A549 (cell line): Measurements from ENCODE around the gene PDK2. TPM values are rescaled to one million over a fixed set of nuclear protein-coding genes. Genes with fewer than 3 reads are reported as not detected.

Experiments used
- ATAC-seq, 2 experiments: fragments of 200-7000 bp in 1 of 2; fragments of >200 bp in 1 of 2; cut with Nextera tagmentation in 1 of 2; cut with Tn5 transposase in 1 of 2; 3 replicates each; pipeline versions ENCODE4 v1.8.0 to v1.9.1; 2018 to 2020; ENCODE audit warnings: mild to moderate bottlenecking in 1 of 2, moderate library complexity in 1 of 2
- CTCF ChIA-PET: fragments of 300-600 bp; sonication (Branson Sonifier 250); formaldehyde crosslinking; extraction: SDS; loops from one replicate; lab custom pipeline; 2021; ENCODE audit warnings: antibody characterized with exemption, inconsistent platforms; lab: Yijun Ruan, JAX
- POLR2A ChIA-PET: fragments of 350-600 bp; formaldehyde crosslinking; extraction: SDS; loops from one replicate; lab custom pipeline; 2021; ENCODE audit warnings: antibody characterized with exemption, inconsistent platforms; lab: Yijun Ruan, JAX
- DNase-seq, 2 experiments: peaks; one replicate each; pipeline versions ENCODE4 v3.0.0 to v3.0.0-alpha.2; 2011 to 2016; ENCODE audit warnings: low read depth in 1 of 2, low spot score in 1 of 2
- FAIRE-seq: peaks from 2 replicates; lab custom pipeline; 2011; peaks lifted over from hg19 to GRCh38; lab: Jason Lieb, UNC
- H3K27ac ChIP-seq, 2 experiments: fragments of >200 bp; sonication (Bioruptor Twin); formaldehyde crosslinking; 3 replicates each; pipeline ENCODE4 v1.5.1; 2016 to 2017
- H3K4me1 ChIP-seq: fragments of >200 bp; sonication (Bioruptor Twin); formaldehyde crosslinking; 3 replicates; pipeline ENCODE4 v1.6.1; 2016
- H3K4me2 ChIP-seq: fragments of >200 bp; sonication (Bioruptor Twin); formaldehyde crosslinking; 3 replicates; pipeline ENCODE4 v1.6.1; 2016
- H3K4me3 ChIP-seq: fragments of >200 bp; sonication (Bioruptor Twin); formaldehyde crosslinking; 3 replicates; pipeline ENCODE4 v1.5.1; 2016
- H3K9me3 ChIP-seq: fragments of >200 bp; sonication (Bioruptor Twin); formaldehyde crosslinking; 3 replicates; pipeline ENCODE4 v1.6.1; 2016
- BHLHE40 ChIP-seq: IDR thresholded peaks from 2 replicates; pipeline ENCODE4 v1.6.1; 2012; ENCODE audit warnings: low read depth, low read length, inconsistent platforms
- CBX2 ChIP-seq: fragments of 200-600 bp; sonication (generic); IDR thresholded peaks from 2 replicates; pipeline ENCODE4 v1.6.1; 2016; ENCODE audit warnings: low read depth, mild to moderate bottlenecking, borderline replicate concordance
- CTCF ChIP-seq: fragments of >200 bp; sonication (Bioruptor Twin); formaldehyde crosslinking; IDR thresholded peaks from 3 replicates; pipeline ENCODE4 v1.5.1; 2016
- ELK1 ChIP-seq: fragments of 150-350 bp; IDR thresholded peaks from 2 replicates; pipeline ENCODE4 v1.6.1; 2014; ENCODE audit warnings: low read depth, mild to moderate bottlenecking, low read length
- FOSB ChIP-seq: fragments of 250-450 bp; sonication (Bioruptor Pico); IDR thresholded peaks from 2 replicates; pipeline ENCODE4 v1.5.0; 2020; ENCODE audit warnings: mild to moderate bottlenecking, moderate library complexity
- HDAC2 ChIP-seq: fragments of 200-600 bp; sonication (generic); IDR thresholded peaks from 2 replicates; pipeline ENCODE4 v1.6.1; 2016
- HEYL ChIP-seq: fragments of 250-450 bp; sonication (Bioruptor Pico); IDR thresholded peaks from 2 replicates; pipeline ENCODE4 v1.8.0; 2021; ENCODE audit warnings: mild to moderate bottlenecking, moderate library complexity
- HOXA7 ChIP-seq: fragments of 250-450 bp; sonication (Bioruptor Pico); IDR thresholded peaks from 2 replicates; pipeline ENCODE4 v1.5.0; 2020; ENCODE audit warnings: mild to moderate bottlenecking, moderate library complexity
- HOXB13 ChIP-seq: fragments of 250-450 bp; sonication (Bioruptor Pico); IDR thresholded peaks from 2 replicates; pipeline ENCODE4 v1.5.0; 2020; ENCODE audit warnings: low read depth, mild to moderate bottlenecking, moderate library complexity
- HOXB5 ChIP-seq: fragments of 250-450 bp; sonication (Bioruptor Pico); IDR thresholded peaks from 2 replicates; pipeline ENCODE4 v1.5.0; 2020; ENCODE audit warnings: mild to moderate bottlenecking, moderate library complexity
- JUN ChIP-seq, 2 experiments: fragments of >200 bp; sonication (Bioruptor Twin); formaldehyde crosslinking; IDR thresholded peaks; 2 replicates in 1 of 2; 3 replicates in 1 of 2; pipeline ENCODE4 v1.6.1; 2016 to 2017
- JUNB ChIP-seq: fragments of >200 bp; sonication (Bioruptor Twin); formaldehyde crosslinking; IDR thresholded peaks from 2 replicates; pipeline ENCODE4 v1.6.1; 2016
- KDM5A ChIP-seq: fragments of 200-600 bp; sonication (generic); IDR thresholded peaks from 2 replicates; pipeline ENCODE4 v1.6.1; 2016; ENCODE audit warnings: antibody characterized with exemption, mild to moderate bottlenecking
- NFE2L2 ChIP-seq: fragments of 150-350 bp; conservative IDR thresholded peaks from 2 replicates; pipeline ENCODE4 v1.6.1; 2014; ENCODE audit warnings: low read length
- POLR2A ChIP-seq: IDR thresholded peaks from 2 replicates; pipeline ENCODE4 v1.6.1; 2012; ENCODE audit warnings: mild to moderate bottlenecking, low read length
- RAD21 ChIP-seq, 2 experiments: fragments of >200 bp in 1 of 2; sonication (Bioruptor Twin) in 1 of 2; formaldehyde crosslinking in 1 of 2; IDR thresholded peaks in 1 of 2; conservative IDR thresholded peaks in 1 of 2; 2 replicates in 1 of 2; 3 replicates in 1 of 2; pipeline ENCODE4 v1.6.1; 2012 to 2018; ENCODE audit warnings: inconsistent platforms in 1 of 2
- RFX5 ChIP-seq: fragments of 450-650 bp; IDR thresholded peaks from 2 replicates; pipeline ENCODE4 v1.7.1; 2014; ENCODE audit warnings: antibody characterized with exemption, mild to moderate bottlenecking, moderate library complexity
- RNF2 ChIP-seq: fragments of 200-600 bp; sonication (generic); IDR thresholded peaks from 2 replicates; pipeline ENCODE4 v1.6.1; 2016; ENCODE audit warnings: low read depth, mild to moderate bottlenecking, antibody characterized with exemption, moderate library complexity, borderline replicate concordance
- TFCP2L1 ChIP-seq: fragments of 250-450 bp; sonication (Bioruptor Pico); IDR thresholded peaks from 2 replicates; pipeline ENCODE4 v1.5.0; 2021; ENCODE audit warnings: mild to moderate bottlenecking
- ZSCAN20 ChIP-seq: fragments of 250-450 bp; sonication (Bioruptor Pico); IDR thresholded peaks from 2 replicates; pipeline ENCODE4 v1.8.0; 2022; ENCODE audit warnings: mild to moderate bottlenecking, moderate library complexity
- WGBS: methylation state at CpG from one replicate; pipeline ENCODE4 v1.1.6; 2017; ENCODE audit errors: missing lambda C conversion rate; 5-methylcytosine and 5-hydroxymethylcytosine counted together
- polyA plus RNA-seq, 4 experiments: library from polyadenylated mRNA; depleted of rRNA in 3 of 4; stranded (reverse); fragments of >200 nt; fragmentation: RNase III in 1 of 4; extraction: RNeasy Plus Mini Kit Qiagen cat#74134 plus additional on column Dnase treatment in 1 of 4; gene quantifications; 2 replicates in 3 of 4; 3 replicates in 1 of 4; pipeline ENCODE4 v1.2.3, GENCODE V29; 2011 to 2017

PDK2 gene
- polyA plus RNA-seq, 2 of the 4 experiments (the other 2 are of a cell fraction), result 14.1 to 28.5 TPM

GRCh38 chr17:50065056-50065455 lies 30.1 kb upstream of the PDK2 start:
- TF ChIP-seq RAD21 (conservative IDR thresholded peaks at IDR 0.05 in 1 of 2, IDR thresholded peaks at IDR 0.05 in 1 of 2) (0 out of 5 replicates have a peak, but pooled peaks of 1 of the 2 experiments have one; percentile 4), FOSB (CRISPR knock-in tag) (peak; percentile 13; the same call in 1 of the 2 replicates), HEYL (no peak)
- TF ChIP-seq, all 56 proteins: peak for 2
- Histone ChIP-seq H3K27ac (peak overlapping the region; percentile 92 to 97), H3K4me2 (peak overlapping the region; percentile 91), H3K9me3 (no peaks in the 10 kb centered on the region), H3K4me1 (peaks cover 73% of the 10 kb centered on the region), H3K4me3 (0 out of 3 replicates have a peak overlapping the region, but pooled peaks have one; percentile 1)
- ChIA-PET POLR2A (interaction anchor here (1.2 to 5.8 kb wide), 4 partner anchors 9 to 37 kb away, joined by 3 to 90 read pairs (median 9); partner anchors contain the start of gene ITGA3), CTCF (interaction anchor here (0.9 to 22.1 kb wide), 10 partner anchors 9 to 105 kb away, joined by 3 to 473 read pairs (median 39); partner anchors contain the start of genes ITGA3 and PDK2)
- ATAC-seq (no peak), DNase-seq (no peak), FAIRE-seq (no peak)
- 39% methylated on average over 3 of the region's 3 CpGs for WGBS

- WGBS, result 96% methylated on average over 2 of the region's 2 CpGs
- TF ChIP-seq CBX2, result no peak
- TF ChIP-seq JUN (IDR thresholded peaks at IDR 0.05), result no peak
- peaks cover 54% of the 10 kb centered on the region for H3K4me1 ChIP-seq
- no peak overlapping the region for H3K4me3 ChIP-seq
- CTCF ChIA-PET, result interaction anchor here (0.6 to 22.1 kb wide), 9 partner anchors 9 to 468 kb away, joined by 3 to 473 read pairs (median 71); partner anchors contain the start of genes ITGA3 and PDK2
- DNase-seq (no peak), ATAC-seq (no peak), FAIRE-seq (peak; percentile 85)
- POLR2A ChIA-PET, result interaction anchor here (1.7 kb wide), 1 partner anchor 11 kb away, joined by 7 read pairs; the partner anchor contains the start of gene ITGA3
- peak overlapping the region; percentile 91 for H3K4me2 ChIP-seq
- peak overlapping the region; percentile 92 to 97 for H3K27ac ChIP-seq
- no peaks in the 10 kb centered on the region for H3K9me3 ChIP-seq
Measured at GRCh38 chr17:50066995-50067394, 28.2 kb upstream of the PDK2 start.

DNA sequence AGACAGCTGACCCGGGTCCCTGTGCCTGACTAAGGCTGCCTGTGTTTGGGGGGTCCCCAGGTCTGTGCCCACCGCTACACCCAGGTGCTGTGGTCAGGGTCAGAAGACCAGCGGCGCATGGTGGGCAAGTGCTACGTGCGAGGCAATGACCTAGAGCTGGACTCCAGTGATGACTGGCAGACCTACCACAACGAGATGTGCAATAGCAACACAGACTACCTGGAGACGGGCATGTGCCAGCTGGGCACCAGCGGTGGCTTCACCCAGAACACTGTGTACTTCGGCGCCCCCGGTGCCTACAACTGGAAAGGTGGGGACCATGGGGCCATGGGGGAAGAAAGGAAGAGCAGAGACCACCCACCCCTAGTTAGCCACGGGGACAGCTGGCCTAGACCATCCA lies 27.2 kb upstream of the PDK2 start:
- Histone ChIP-seq H3K9me3 (no peaks in the 10 kb centered on the region), H3K4me3 (no peak overlapping the region), H3K4me2 (no peak overlapping the region), H3K4me1 (peaks cover 47% of the 10 kb centered on the region), H3K27ac (peak overlapping the region in 1 of 2 experiments; percentile 92; a peak in 4 of 6 replicates)
- CTCF ChIA-PET, result interaction anchor here (1.2 to 22.1 kb wide), 7 partner anchors 8 to 110 kb away, joined by 3 to 473 read pairs (median 237); partner anchors contain the start of genes ITGA3 and PDK2
- POLR2A ChIA-PET, result interaction anchor here (1.0 kb wide), 2 partner anchors 12 kb away, joined by 3 read pairs; partner anchors contain the start of gene ITGA3
- FAIRE-seq, result no peak
- no peak for TF ChIP-seq JUN (IDR thresholded peaks at IDR 0.05)
- TF ChIP-seq ELK1, result no peak
- no peak for TF ChIP-seq HOXB5 (CRISPR knock-in tag)
- TF ChIP-seq TFCP2L1 (CRISPR knock-in tag), result no peak
- no peak for TF ChIP-seq CTCF
- no peak for TF ChIP-seq NFE2L2
- TF ChIP-seq HOXA7 (CRISPR knock-in tag), result no peak
- TF ChIP-seq RFX5, result no peak
- no peak for TF ChIP-seq RNF2
- TF ChIP-seq HDAC2, result no peak
- no peak for TF ChIP-seq BHLHE40
- TF ChIP-seq JUNB, result no peak
- TF ChIP-seq ZSCAN20 (CRISPR knock-in tag), result no peak
- no peak for TF ChIP-seq POLR2A
- no peak for TF ChIP-seq HOXB13 (CRISPR knock-in tag)
- TF ChIP-seq KDM5A, result no peak
- no peak for DNase-seq
- ATAC-seq, result no peak
- WGBS, result 94% methylated on average over 13 of the region's 13 CpGs
